Measurements from ENCODE around the gene KCNN1.
A peak's percentile ranks its signal among the peaks of the same experiment; 100 is the strongest.

KCNN1 gene

DNA sequence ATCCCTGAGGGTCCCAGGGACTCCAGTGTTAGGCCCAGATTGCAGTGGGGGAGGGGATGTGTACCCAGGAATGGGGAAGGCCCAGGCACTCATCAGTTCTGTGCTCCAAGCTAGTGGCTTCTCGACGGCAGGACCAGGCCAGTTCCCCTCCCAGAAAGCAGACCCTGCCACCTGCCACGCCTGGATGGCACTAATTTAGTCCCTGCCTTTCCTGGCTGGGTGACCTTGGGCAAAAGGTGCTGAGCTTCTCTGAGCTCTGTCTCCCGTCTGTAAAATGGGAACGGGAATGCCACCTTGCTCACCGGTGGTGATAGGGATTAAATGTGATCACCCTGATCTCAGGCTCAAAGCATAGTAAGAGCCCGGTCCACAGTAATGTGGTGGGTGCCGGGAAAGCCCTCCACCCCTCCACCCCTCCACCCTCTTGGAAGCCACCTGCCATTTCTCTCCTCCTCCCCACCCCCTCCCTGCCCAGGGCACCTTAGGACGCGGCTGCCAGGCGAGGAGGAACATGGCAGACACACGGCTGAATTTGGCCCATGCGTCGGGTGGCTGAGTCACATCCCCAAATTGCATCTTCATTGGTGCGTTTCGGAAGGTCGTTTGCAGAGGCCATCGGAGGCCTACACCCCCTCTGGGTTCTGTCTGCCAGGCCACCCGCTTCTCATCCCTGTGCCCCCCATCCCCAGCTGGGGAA is 2.3 kb downstream of the KCNN1 start:
- TF ChIP-seq CTCF (IDR thresholded peaks at IDR 0.05; ENCODE audit: poor library complexity, severe bottlenecking) = no peak
- Histone ChIP-seq H3K9me3 (ENCODE audit: severe bottlenecking) (no peaks in the 10 kb centered on the region), H3K27me3 (ENCODE audit: insufficient read depth, poor library complexity, severe bottlenecking) (peaks cover 22% of the 10 kb centered on the region), H3K4me3 (ENCODE audit: severe bottlenecking) (no peak overlapping the region), H3K27ac (ENCODE audit: poor library complexity, severe bottlenecking) (no peak overlapping the region), H3K36me3 (ENCODE audit: low read depth) (no peaks in the 10 kb centered on the region), H3K4me1 (ENCODE audit: insufficient read depth, poor library complexity, severe bottlenecking) (no peaks in the 10 kb centered on the region)
- ATAC-seq (ENCODE audit: low read depth) (no peak), DNase-seq (ENCODE audit: low spot score) (no peak)

DNA sequence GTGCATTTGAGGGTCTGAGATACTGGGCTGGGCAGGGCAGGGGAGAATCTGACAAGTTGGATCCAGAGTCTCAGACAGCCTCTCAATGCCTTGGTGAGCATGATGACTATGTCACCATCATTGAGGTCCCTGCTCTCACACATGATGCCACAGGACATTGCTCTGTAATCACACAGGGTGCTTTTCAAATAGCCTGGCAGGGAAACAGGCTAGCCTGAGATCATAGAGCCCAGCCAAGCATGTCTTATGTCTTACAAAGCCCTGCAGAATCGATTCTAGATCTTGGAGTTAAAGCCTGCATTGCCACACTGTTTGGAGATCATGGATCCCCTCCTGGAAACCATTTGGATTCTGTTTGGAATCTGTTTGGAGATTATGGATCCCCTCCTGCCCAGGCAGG is 5.3 kb downstream of the KCNN1 start:
- Histone ChIP-seq H3K27ac (ENCODE audit: poor library complexity, severe bottlenecking) (no peak overlapping the region), H3K4me1 (ENCODE audit: insufficient read depth, poor library complexity, severe bottlenecking) (no peaks in the 10 kb centered on the region), H3K36me3 (ENCODE audit: low read depth) (no peaks in the 10 kb centered on the region), H3K4me3 (ENCODE audit: severe bottlenecking) (no peak overlapping the region), H3K27me3 (ENCODE audit: insufficient read depth, poor library complexity, severe bottlenecking) (peaks cover 5% of the 10 kb centered on the region), H3K9me3 (ENCODE audit: severe bottlenecking) (no peaks in the 10 kb centered on the region)
- ATAC-seq (ENCODE audit: low read depth) (no peak), DNase-seq (ENCODE audit: low spot score) (no peak)
- no peak for TF ChIP-seq CTCF (IDR thresholded peaks at IDR 0.05; ENCODE audit: poor library complexity, severe bottlenecking)

DNA sequence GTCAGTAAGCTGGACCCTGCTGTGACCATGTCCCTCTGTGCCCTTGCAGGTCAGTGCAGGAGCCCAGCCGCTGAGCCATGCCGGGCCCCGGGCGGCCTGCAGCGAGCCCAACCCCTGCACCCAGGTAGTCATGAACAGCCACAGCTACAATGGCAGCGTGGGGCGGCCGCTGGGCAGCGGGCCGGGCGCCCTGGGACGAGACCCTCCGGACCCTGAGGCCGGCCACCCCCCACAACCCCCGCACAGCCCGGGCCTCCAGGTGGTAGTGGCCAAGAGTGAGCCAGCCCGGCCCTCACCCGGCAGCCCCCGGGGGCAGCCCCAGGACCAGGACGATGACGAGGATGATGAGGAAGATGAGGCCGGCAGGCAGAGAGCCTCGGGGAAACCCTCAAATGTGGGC is 6.9 kb downstream of the KCNN1 start:
- Histone ChIP-seq H3K27ac (ENCODE audit: poor library complexity, severe bottlenecking) (no peak overlapping the region), H3K27me3 (ENCODE audit: insufficient read depth, poor library complexity, severe bottlenecking) (no peaks in the 10 kb centered on the region), H3K36me3 (ENCODE audit: low read depth) (no peaks in the 10 kb centered on the region), H3K4me3 (ENCODE audit: severe bottlenecking) (no peak overlapping the region), H3K9me3 (ENCODE audit: severe bottlenecking) (no peaks in the 10 kb centered on the region), H3K4me1 (ENCODE audit: insufficient read depth, poor library complexity, severe bottlenecking) (no peaks in the 10 kb centered on the region)
- no peak for TF ChIP-seq CTCF (IDR thresholded peaks at IDR 0.05; ENCODE audit: poor library complexity, severe bottlenecking)
- ATAC-seq (ENCODE audit: low read depth) = no peak
- DNase-seq (ENCODE audit: low spot score) = peak; percentile 50

- H3K27ac ChIP-seq (ENCODE audit: poor library complexity, severe bottlenecking) = no peak overlapping the region
- H3K36me3 ChIP-seq (ENCODE audit: low read depth) = no peaks in the 10 kb centered on the region
- ATAC-seq (ENCODE audit: low read depth) (no peak), DNase-seq (ENCODE audit: low spot score) (no peak)
- no peak overlapping the region for H3K4me3 ChIP-seq (ENCODE audit: severe bottlenecking)
- TF ChIP-seq CTCF (IDR thresholded peaks at IDR 0.05; ENCODE audit: poor library complexity, severe bottlenecking) = no peak
- no peaks in the 10 kb centered on the region for H3K4me1 ChIP-seq (ENCODE audit: insufficient read depth, poor library complexity, severe bottlenecking)
- H3K9me3 ChIP-seq (ENCODE audit: severe bottlenecking) = no peaks in the 10 kb centered on the region
- H3K27me3 ChIP-seq (ENCODE audit: insufficient read depth, poor library complexity, severe bottlenecking) = no peaks in the 10 kb centered on the region
Observed at GRCh38 chr19:17974551-17974950, 7.6 kb downstream of the KCNN1 start.

GRCh38 chr19:17975032-17975431 is 8.1 kb downstream of the KCNN1 start:
- TF ChIP-seq CTCF (IDR thresholded peaks at IDR 0.05; ENCODE audit: poor library complexity, severe bottlenecking) = no peak
- Histone ChIP-seq H3K4me3 (ENCODE audit: severe bottlenecking) (no peak overlapping the region), H3K9me3 (ENCODE audit: severe bottlenecking) (no peaks in the 10 kb centered on the region), H3K4me1 (ENCODE audit: insufficient read depth, poor library complexity, severe bottlenecking) (no peaks in the 10 kb centered on the region), H3K27ac (ENCODE audit: poor library complexity, severe bottlenecking) (no peak overlapping the region), H3K27me3 (ENCODE audit: insufficient read depth, poor library complexity, severe bottlenecking) (no peaks in the 10 kb centered on the region), H3K36me3 (ENCODE audit: low read depth) (no peaks in the 10 kb centered on the region)
- DNase-seq (ENCODE audit: low spot score) (no peak), ATAC-seq (ENCODE audit: low read depth) (no peak)
